ENCODE measurements around the gene SUPT4H1.

Gene SUPT4H1

GRCh38 chr17:58335779-58336455, 16.1 kb downstream of the SUPT4H1 start:
- peaks cover 73% of the 10 kb centered on the region for H3K4me1 ChIP-seq (ENCODE audit: insufficient read depth, low read length)
- H3K27me3 ChIP-seq (ENCODE audit: insufficient read depth, low read length, poor library complexity), result no peaks in the 10 kb centered on the region
- H3K4me2 ChIP-seq (ENCODE audit: insufficient read depth, low read length), result peak overlapping the region; percentile 65
- H3K4me3 ChIP-seq (ENCODE audit: low read depth in 1 of 2, low read length in 2 of 2), result peak overlapping the region; percentile 63 to 96
- H3K27ac ChIP-seq (ENCODE audit: low read length), result peak overlapping the region; percentile 100
- DNase-seq, result peak; percentile 94
- peaks cover 49% of the 10 kb centered on the region for H3K36me3 ChIP-seq (ENCODE audit: insufficient read depth, low read length)
- no peaks in the 10 kb centered on the region for H3K9me3 ChIP-seq (ENCODE audit: insufficient read depth, low read length, severe bottlenecking)
- ATAC-seq (ENCODE audit: insufficient read depth, low read depth), result peak; percentile 31
- peaks cover 95% of the 10 kb centered on the region for H3K79me2 ChIP-seq (ENCODE audit: insufficient read depth, low read length)
- H2AFZ ChIP-seq (ENCODE audit: low read depth, low read length), result no peak overlapping the region
- TF ChIP-seq EZH2 (IDR thresholded peaks at IDR 0.05; ENCODE audit: borderline replicate concordance, low read depth, low read length, severe bottlenecking) (no peak), CTCF (IDR thresholded peaks at IDR 0.05; ENCODE audit: borderline replicate concordance, extremely low read depth, low read length, poor library complexity, severe bottlenecking) (no peak)
- peaks cover 14% of the 10 kb centered on the region for H4K20me1 ChIP-seq (ENCODE audit: insufficient read depth, low read length)
- peak overlapping the region; percentile 99 for H3K9ac ChIP-seq (ENCODE audit: low read depth, low read length)

- no peaks in the 10 kb centered on the region for H3K9me3 ChIP-seq (ENCODE audit: insufficient read depth, low read length, severe bottlenecking)
- H3K4me1 ChIP-seq (ENCODE audit: insufficient read depth, low read length), result peaks cover 65% of the 10 kb centered on the region
- H2AFZ ChIP-seq (ENCODE audit: low read depth, low read length), result no peak overlapping the region
- no peak for ATAC-seq (ENCODE audit: insufficient read depth, low read depth)
- peak; percentile 86 for DNase-seq
- H3K27me3 ChIP-seq (ENCODE audit: insufficient read depth, low read length, poor library complexity), result no peaks in the 10 kb centered on the region
- H3K4me2 ChIP-seq (ENCODE audit: insufficient read depth, low read length), result peak overlapping the region; percentile 65
- H3K79me2 ChIP-seq (ENCODE audit: insufficient read depth, low read length), result peaks cover 95% of the 10 kb centered on the region
- peaks cover 49% of the 10 kb centered on the region for H3K36me3 ChIP-seq (ENCODE audit: insufficient read depth, low read length)
- H4K20me1 ChIP-seq (ENCODE audit: insufficient read depth, low read length), result peaks cover 21% of the 10 kb centered on the region
- H3K4me3 ChIP-seq (ENCODE audit: low read depth in 1 of 2, low read length in 2 of 2), result peak overlapping the region; percentile 37 to 96
- no peak for TF ChIP-seq CTCF (IDR thresholded peaks at IDR 0.05; ENCODE audit: borderline replicate concordance, extremely low read depth, low read length, poor library complexity, severe bottlenecking)
- no peak for TF ChIP-seq EZH2 (IDR thresholded peaks at IDR 0.05; ENCODE audit: borderline replicate concordance, low read depth, low read length, severe bottlenecking)
- peak overlapping the region; percentile 100 for H3K27ac ChIP-seq (ENCODE audit: low read length)
- peak overlapping the region; percentile 99 for H3K9ac ChIP-seq (ENCODE audit: low read depth, low read length)
These were observed 16.8 kb downstream of the SUPT4H1 start for GRCh38 chr17:58335061-58335731.

GRCh38 chr17:58334661-58335060, 17.3 kb downstream of the SUPT4H1 start:
- H3K27me3 ChIP-seq (ENCODE audit: insufficient read depth, low read length, poor library complexity), result no peaks in the 10 kb centered on the region
- H3K79me2 ChIP-seq (ENCODE audit: insufficient read depth, low read length), result peaks cover 95% of the 10 kb centered on the region
- TF ChIP-seq CTCF (IDR thresholded peaks at IDR 0.05; ENCODE audit: borderline replicate concordance, extremely low read depth, low read length, poor library complexity, severe bottlenecking), result no peak
- no peak for TF ChIP-seq EZH2 (IDR thresholded peaks at IDR 0.05; ENCODE audit: borderline replicate concordance, low read depth, low read length, severe bottlenecking)
- peak overlapping the region; percentile 99 for H3K9ac ChIP-seq (ENCODE audit: low read depth, low read length)
- peak overlapping the region; percentile 65 for H3K4me2 ChIP-seq (ENCODE audit: insufficient read depth, low read length)
- no peak for DNase-seq
- H2AFZ ChIP-seq (ENCODE audit: low read depth, low read length), result no peak overlapping the region
- H3K27ac ChIP-seq (ENCODE audit: low read length), result peak overlapping the region; percentile 100
- peaks cover 26% of the 10 kb centered on the region for H4K20me1 ChIP-seq (ENCODE audit: insufficient read depth, low read length)
- H3K36me3 ChIP-seq (ENCODE audit: insufficient read depth, low read length), result peaks cover 49% of the 10 kb centered on the region
- no peak for ATAC-seq (ENCODE audit: insufficient read depth, low read depth)
- no peaks in the 10 kb centered on the region for H3K9me3 ChIP-seq (ENCODE audit: insufficient read depth, low read length, severe bottlenecking)
- peak overlapping the region; percentile 37 to 96 for H3K4me3 ChIP-seq (ENCODE audit: low read depth in 1 of 2, low read length in 2 of 2)
- H3K4me1 ChIP-seq (ENCODE audit: insufficient read depth, low read length), result peaks cover 63% of the 10 kb centered on the region
